OCI-LY1 (cell line): ENCODE data around the gene AP2A1.

ENCODE experiments used
- EZH2 ChIP-seq: fragments of 200-600 bp; sonication (generic), shearing (Covaris generic); IDR thresholded peaks from 2 replicates; pipeline ENCODE4 v1.8.0; 2017; ENCODE audit warnings: borderline replicate concordance, mixed run types, mild to moderate bottlenecking, antibody characterized with exemption, low read length, moderate library complexity, mixed read lengths
- TF ChIP-seq, protein P1 (sequence below): fragments of 200-600 bp; sonication (generic), shearing (Covaris generic); IDR thresholded peaks from 2 replicates; pipeline ENCODE4 v1.5.1; 2017; ENCODE audit warnings: mild to moderate bottlenecking, antibody characterized with exemption, low read length, moderate library complexity, mixed read lengths

DNA sequence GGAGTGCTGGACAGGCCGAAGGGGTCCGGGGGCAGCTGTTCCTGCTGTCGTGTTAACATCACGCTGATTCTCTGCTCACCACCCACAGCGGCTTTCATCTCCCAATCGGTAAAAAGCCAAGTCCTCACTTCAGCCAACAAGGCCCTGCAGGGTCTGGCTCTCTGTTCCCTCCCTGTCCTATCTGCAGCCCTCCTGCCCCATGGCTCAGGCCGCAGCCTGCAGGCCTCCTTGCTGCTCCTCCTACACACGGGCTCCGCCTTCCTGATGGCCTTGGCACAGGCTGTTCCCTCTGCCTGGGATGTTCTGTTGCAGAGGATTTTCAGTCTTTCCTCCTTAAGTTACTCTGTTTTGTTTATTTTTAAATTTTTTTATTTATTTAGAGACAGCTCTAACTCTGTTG is 24.1 kb downstream of the AP2A1 start:
- TF ChIP-seq, protein P1, sequence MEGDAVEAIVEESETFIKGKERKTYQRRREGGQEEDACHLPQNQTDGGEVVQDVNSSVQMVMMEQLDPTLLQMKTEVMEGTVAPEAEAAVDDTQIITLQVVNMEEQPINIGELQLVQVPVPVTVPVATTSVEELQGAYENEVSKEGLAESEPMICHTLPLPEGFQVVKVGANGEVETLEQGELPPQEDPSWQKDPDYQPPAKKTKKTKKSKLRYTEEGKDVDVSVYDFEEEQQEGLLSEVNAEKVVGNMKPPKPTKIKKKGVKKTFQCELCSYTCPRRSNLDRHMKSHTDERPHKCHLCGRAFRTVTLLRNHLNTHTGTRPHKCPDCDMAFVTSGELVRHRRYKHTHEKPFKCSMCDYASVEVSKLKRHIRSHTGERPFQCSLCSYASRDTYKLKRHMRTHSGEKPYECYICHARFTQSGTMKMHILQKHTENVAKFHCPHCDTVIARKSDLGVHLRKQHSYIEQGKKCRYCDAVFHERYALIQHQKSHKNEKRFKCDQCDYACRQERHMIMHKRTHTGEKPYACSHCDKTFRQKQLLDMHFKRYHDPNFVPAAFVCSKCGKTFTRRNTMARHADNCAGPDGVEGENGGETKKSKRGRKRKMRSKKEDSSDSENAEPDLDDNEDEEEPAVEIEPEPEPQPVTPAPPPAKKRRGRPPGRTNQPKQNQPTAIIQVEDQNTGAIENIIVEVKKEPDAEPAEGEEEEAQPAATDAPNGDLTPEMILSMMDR = no peak
- no peak for TF ChIP-seq EZH2
